Measurements from ENCODE around the gene RANBP10.

DNA sequence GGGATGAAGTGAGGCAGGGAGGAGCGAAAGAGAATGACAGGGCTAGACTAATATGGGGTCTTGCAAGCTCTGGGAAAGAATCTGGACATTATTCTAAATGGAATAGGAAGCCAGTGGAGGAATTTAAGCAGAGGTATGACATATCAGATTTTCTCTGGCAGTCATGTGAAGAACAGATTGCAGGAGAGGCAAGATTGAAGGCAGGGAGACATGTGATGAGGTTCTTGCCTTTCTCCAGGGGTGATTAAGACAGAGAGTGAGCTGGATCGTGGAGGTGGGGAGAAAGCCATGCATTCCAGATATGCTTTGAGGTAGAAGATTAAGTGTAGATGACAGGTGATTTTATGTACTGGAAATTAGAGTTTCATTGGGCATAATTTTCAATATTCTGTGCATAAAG, 31.5 kb upstream of the RANBP10 start:
- TF ChIP-seq, protein P1, sequence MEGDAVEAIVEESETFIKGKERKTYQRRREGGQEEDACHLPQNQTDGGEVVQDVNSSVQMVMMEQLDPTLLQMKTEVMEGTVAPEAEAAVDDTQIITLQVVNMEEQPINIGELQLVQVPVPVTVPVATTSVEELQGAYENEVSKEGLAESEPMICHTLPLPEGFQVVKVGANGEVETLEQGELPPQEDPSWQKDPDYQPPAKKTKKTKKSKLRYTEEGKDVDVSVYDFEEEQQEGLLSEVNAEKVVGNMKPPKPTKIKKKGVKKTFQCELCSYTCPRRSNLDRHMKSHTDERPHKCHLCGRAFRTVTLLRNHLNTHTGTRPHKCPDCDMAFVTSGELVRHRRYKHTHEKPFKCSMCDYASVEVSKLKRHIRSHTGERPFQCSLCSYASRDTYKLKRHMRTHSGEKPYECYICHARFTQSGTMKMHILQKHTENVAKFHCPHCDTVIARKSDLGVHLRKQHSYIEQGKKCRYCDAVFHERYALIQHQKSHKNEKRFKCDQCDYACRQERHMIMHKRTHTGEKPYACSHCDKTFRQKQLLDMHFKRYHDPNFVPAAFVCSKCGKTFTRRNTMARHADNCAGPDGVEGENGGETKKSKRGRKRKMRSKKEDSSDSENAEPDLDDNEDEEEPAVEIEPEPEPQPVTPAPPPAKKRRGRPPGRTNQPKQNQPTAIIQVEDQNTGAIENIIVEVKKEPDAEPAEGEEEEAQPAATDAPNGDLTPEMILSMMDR (IDR thresholded peaks at IDR 0.05; ENCODE audit: low read depth, low read length, missing input control), result no peak
- TF ChIP-seq RAD21 (IDR thresholded peaks at IDR 0.05), result no peak
- TF ChIP-seq, protein P2, sequence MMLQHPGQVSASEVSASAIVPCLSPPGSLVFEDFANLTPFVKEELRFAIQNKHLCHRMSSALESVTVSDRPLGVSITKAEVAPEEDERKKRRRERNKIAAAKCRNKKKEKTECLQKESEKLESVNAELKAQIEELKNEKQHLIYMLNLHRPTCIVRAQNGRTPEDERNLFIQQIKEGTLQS (IDR thresholded peaks at IDR 0.05), result no peak
- TF ChIP-seq, protein P3, sequence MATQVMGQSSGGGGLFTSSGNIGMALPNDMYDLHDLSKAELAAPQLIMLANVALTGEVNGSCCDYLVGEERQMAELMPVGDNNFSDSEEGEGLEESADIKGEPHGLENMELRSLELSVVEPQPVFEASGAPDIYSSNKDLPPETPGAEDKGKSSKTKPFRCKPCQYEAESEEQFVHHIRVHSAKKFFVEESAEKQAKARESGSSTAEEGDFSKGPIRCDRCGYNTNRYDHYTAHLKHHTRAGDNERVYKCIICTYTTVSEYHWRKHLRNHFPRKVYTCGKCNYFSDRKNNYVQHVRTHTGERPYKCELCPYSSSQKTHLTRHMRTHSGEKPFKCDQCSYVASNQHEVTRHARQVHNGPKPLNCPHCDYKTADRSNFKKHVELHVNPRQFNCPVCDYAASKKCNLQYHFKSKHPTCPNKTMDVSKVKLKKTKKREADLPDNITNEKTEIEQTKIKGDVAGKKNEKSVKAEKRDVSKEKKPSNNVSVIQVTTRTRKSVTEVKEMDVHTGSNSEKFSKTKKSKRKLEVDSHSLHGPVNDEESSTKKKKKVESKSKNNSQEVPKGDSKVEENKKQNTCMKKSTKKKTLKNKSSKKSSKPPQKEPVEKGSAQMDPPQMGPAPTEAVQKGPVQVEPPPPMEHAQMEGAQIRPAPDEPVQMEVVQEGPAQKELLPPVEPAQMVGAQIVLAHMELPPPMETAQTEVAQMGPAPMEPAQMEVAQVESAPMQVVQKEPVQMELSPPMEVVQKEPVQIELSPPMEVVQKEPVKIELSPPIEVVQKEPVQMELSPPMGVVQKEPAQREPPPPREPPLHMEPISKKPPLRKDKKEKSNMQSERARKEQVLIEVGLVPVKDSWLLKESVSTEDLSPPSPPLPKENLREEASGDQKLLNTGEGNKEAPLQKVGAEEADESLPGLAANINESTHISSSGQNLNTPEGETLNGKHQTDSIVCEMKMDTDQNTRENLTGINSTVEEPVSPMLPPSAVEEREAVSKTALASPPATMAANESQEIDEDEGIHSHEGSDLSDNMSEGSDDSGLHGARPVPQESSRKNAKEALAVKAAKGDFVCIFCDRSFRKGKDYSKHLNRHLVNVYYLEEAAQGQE (IDR thresholded peaks at IDR 0.05), result no peak

Measured in liver (tissue), 3 donors.